HepG2 (cell line): ENCODE data around the gene DDTL. TPM values are rescaled to one million over a fixed set of nuclear protein-coding genes. Genes with fewer than 3 reads are reported as not detected.
A peak's percentile ranks its signal among the peaks of the same experiment; 100 is the strongest.

Source experiments
- BORCS8-MEF2B ChIP-seq: sonication (generic); formaldehyde crosslinking; IDR thresholded peaks from 2 replicates; pipeline ENCODE4 v1.8.0; 2022; ENCODE audit warnings: mild to moderate bottlenecking, missing genetic modification reagents
- GTF3A ChIP-seq: sonication (generic); formaldehyde crosslinking; conservative IDR thresholded peaks from 2 replicates; pipeline ENCODE4 v1.4.0; 2020; ENCODE audit warnings: mild to moderate bottlenecking, missing genetic modification reagents
- HOXA9 ChIP-seq: sonication (generic); formaldehyde crosslinking; IDR thresholded peaks from 2 replicates; pipeline ENCODE4 v1.8.1; 2022; ENCODE audit warnings: missing genetic modification reagents, mild to moderate bottlenecking, moderate library complexity, borderline replicate concordance
- JARID2 ChIP-seq: sonication (generic); formaldehyde crosslinking; IDR thresholded peaks from 2 replicates; pipeline ENCODE4 v1.8.1; 2023; ENCODE audit warnings: missing genetic modification reagents, inconsistent platforms; ENCODE audit not compliant: insufficient replicate concordance
- KDM5B ChIP-seq: sonication (generic); formaldehyde crosslinking; IDR thresholded peaks from 2 replicates; pipeline ENCODE4 v1.4.0; 2020; ENCODE audit warnings: missing genetic modification reagents, mild to moderate bottlenecking, borderline replicate concordance
- NCOA1 ChIP-seq: sonication (generic); formaldehyde crosslinking; IDR thresholded peaks from 2 replicates; pipeline ENCODE4 v1.9.0; 2021; ENCODE audit warnings: missing genetic modification reagents
- SATB2 ChIP-seq: sonication (generic); formaldehyde crosslinking; IDR thresholded peaks from 2 replicates; pipeline ENCODE4 v1.5.0; 2020; ENCODE audit warnings: missing genetic modification reagents
- SNAPC2 ChIP-seq: sonication (generic); formaldehyde crosslinking; IDR thresholded peaks from 2 replicates; pipeline ENCODE4 v1.8.1; 2022; ENCODE audit warnings: mild to moderate bottlenecking, missing genetic modification reagents
- SYNCRIP ChIP-seq: fragments of 200-400 bp; formaldehyde crosslinking; IDR thresholded peaks from 2 replicates; pipeline ENCODE4 v1.6.1; 2018; ENCODE audit warnings: mild to moderate bottlenecking, low read depth, low read length; ENCODE audit not compliant: insufficient read depth
- TBL1XR1 ChIP-seq: fragments of 150-350 bp; IDR thresholded peaks from 2 replicates; pipeline ENCODE4 v1.6.1; 2014; ENCODE audit warnings: borderline replicate concordance, low read length; ENCODE audit not compliant: partially characterized antibody
- ZEB1 ChIP-seq: IDR thresholded peaks from 2 replicates; pipeline ENCODE4 v1.6.1; 2012; ENCODE audit warnings: mild to moderate bottlenecking, low read depth, inconsistent platforms; ENCODE audit not compliant: insufficient replicate concordance
- ZFP36L1 ChIP-seq: sonication (generic); formaldehyde crosslinking; IDR thresholded peaks from 2 replicates; pipeline ENCODE4 v1.8.0; 2022; ENCODE audit warnings: mild to moderate bottlenecking, missing genetic modification reagents, moderate library complexity
- ZNF180 ChIP-seq: sonication (generic); formaldehyde crosslinking; IDR thresholded peaks from 2 replicates; pipeline ENCODE4 v1.4.0; 2020; ENCODE audit warnings: low read depth, missing genetic modification reagents, borderline replicate concordance
- ZNF335 ChIP-seq: sonication (generic); formaldehyde crosslinking; IDR thresholded peaks from 2 replicates; pipeline ENCODE4 v1.4.0; 2020; ENCODE audit warnings: missing genetic modification reagents
- ZNF773 ChIP-seq: sonication (generic); formaldehyde crosslinking; IDR thresholded peaks from 2 replicates; pipeline ENCODE4 v1.4.0; 2020; ENCODE audit warnings: missing genetic modification reagents, borderline replicate concordance
- polyA plus RNA-seq, 8 experiments: library from polyadenylated mRNA; depleted of rRNA in 3 of 8; stranded (reverse) in 7 of 8; unstranded in 1 of 8; fragments of >200 nt; fragmentation: Illumina TruSeq in 4 of 8; extraction: Trizol in 4 of 8; gene quantifications; 2 replicates each; pipeline versions ENCODE4 v1.2.1 to v1.2.3, GENCODE V29; 2011 to 2016; ENCODE audit warnings: low read depth in 4 of 8, missing spikeins in 1 of 8, mixed read lengths in 1 of 8; ENCODE audit not compliant: insufficient read depth in 1 of 8
- total RNA-seq, 5 experiments: library from RNA; depleted of rRNA; stranded (reverse); fragments of >200 nt; fragmentation: Illumina TruSeq; extraction: Trizol; gene quantifications; 2 replicates each; pipeline ENCODE4 v1.2.3, GENCODE V29; 2016; ENCODE audit warnings: low read depth in 1 of 5
- TF ChIP-seq, protein P1 (sequence below): sonication (generic); formaldehyde crosslinking; IDR thresholded peaks from 2 replicates; pipeline ENCODE4 v1.4.0; 2020; ENCODE audit warnings: mild to moderate bottlenecking, missing genetic modification reagents
- TF ChIP-seq, protein P2 (sequence below): IDR thresholded peaks from 2 replicates; pipeline ENCODE4 v1.6.1; 2018; ENCODE audit warnings: missing genetic modification reagents, mild to moderate bottlenecking, missing compliant biosample characterization
- TF ChIP-seq, protein P3 (sequence below): sonication (generic); formaldehyde crosslinking; IDR thresholded peaks from 2 replicates; pipeline ENCODE4 v1.4.0; 2020; ENCODE audit warnings: mild to moderate bottlenecking, missing genetic modification reagents
- TF ChIP-seq, protein P4 (sequence below), 2 experiments: IDR thresholded peaks; 2 replicates each; pipeline ENCODE4 v1.6.1; 2011 to 2012; ENCODE audit warnings: low read length in 2 of 2, borderline replicate concordance in 1 of 2, low read depth in 1 of 2, mild to moderate bottlenecking in 1 of 2, moderate library complexity in 1 of 2
- TF ChIP-seq, protein P5 (sequence below): sonication (generic); formaldehyde crosslinking; conservative IDR thresholded peaks from 2 replicates; pipeline ENCODE4 v1.8.0; 2022; ENCODE audit warnings: missing genetic modification reagents

DDTL gene
- total and polyA plus RNA-seq, 2 of the 13 experiments (the other 11 are each of a cell fraction or from before 2014, with no cell fraction given) = 0.31 TPM; not detected in 1

DNA sequence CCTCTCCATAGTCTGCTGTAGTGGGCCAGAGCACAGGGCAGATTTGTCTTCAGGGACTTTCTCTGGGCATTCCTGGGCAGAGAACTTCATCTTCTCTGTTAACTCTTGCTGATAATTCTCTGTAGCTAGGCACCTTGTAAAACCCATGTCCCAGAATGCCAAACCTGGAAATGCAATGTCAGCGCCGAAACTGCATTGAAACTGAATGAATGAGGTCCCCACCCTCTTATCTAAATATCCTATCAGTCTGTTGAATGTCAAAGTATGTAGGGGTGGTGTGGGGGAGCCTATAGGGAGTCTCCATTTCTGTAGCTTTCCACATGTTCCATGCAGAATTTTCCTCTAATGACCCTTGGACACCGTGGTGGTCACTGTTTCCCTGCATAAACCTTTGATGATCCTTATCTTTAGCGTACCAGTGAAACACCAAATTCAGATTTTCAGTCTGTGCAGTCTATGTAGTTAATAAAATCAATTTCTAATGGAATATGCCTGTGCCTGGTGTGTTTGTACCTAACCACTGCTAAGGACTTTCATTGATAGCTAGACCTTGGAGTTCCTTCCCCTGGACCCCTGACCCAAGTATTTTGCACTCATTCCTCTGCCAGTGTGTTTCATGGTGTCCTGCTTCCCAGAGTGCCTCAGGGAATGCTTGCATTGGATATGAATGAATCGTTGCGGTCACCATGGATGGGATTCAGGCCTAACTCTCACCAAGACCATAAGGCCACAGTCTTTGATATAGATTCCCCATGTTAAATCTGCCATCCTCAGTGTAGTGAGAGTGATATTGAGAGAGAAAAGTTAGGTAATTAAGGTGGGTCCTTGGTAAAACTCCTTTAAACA lies 41.9 kb downstream of the DDTL start (continued):
- TF ChIP-seq SATB2 (CRISPR knock-in tag) (no peak), ZEB1 (peak; percentile 20), SNAPC2 (CRISPR knock-in tag) (no peak), GTF3A (CRISPR knock-in tag) (no peak), ZNF180 (CRISPR knock-in tag) (no peak), ZFP36L1 (CRISPR knock-in tag) (no peak), HOXA9 (CRISPR knock-in tag) (no peak), ZNF335 (0 out of 2 replicates have a peak, but pooled peaks have one; percentile 56), ZNF773 (no peak), TBL1XR1 (no peak), NCOA1 (CRISPR knock-in tag) (no peak), SYNCRIP (no peak), KDM5B (CRISPR knock-in tag) (no peak), JARID2 (no peak), BORCS8-MEF2B (peak; percentile 5; the same call in 1 of the 2 replicates)
- TF ChIP-seq, protein P1, sequence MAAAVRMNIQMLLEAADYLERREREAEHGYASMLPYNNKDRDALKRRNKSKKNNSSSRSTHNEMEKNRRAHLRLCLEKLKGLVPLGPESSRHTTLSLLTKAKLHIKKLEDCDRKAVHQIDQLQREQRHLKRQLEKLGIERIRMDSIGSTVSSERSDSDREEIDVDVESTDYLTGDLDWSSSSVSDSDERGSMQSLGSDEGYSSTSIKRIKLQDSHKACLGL (CRISPR knock-in tag) = no peak
- TF ChIP-seq, protein P2, sequence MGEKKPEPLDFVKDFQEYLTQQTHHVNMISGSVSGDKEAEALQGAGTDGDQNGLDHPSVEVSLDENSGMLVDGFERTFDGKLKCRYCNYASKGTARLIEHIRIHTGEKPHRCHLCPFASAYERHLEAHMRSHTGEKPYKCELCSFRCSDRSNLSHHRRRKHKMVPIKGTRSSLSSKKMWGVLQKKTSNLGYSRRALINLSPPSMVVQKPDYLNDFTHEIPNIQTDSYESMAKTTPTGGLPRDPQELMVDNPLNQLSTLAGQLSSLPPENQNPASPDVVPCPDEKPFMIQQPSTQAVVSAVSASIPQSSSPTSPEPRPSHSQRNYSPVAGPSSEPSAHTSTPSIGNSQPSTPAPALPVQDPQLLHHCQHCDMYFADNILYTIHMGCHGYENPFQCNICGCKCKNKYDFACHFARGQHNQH (CRISPR knock-in tag) = no peak; the same call in 1 of the 2 replicates
- TF ChIP-seq, protein P3, sequence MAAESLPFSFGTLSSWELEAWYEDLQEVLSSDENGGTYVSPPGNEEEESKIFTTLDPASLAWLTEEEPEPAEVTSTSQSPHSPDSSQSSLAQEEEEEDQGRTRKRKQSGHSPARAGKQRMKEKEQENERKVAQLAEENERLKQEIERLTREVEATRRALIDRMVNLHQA (CRISPR knock-in tag) = no peak
- TF ChIP-seq, protein P4, sequence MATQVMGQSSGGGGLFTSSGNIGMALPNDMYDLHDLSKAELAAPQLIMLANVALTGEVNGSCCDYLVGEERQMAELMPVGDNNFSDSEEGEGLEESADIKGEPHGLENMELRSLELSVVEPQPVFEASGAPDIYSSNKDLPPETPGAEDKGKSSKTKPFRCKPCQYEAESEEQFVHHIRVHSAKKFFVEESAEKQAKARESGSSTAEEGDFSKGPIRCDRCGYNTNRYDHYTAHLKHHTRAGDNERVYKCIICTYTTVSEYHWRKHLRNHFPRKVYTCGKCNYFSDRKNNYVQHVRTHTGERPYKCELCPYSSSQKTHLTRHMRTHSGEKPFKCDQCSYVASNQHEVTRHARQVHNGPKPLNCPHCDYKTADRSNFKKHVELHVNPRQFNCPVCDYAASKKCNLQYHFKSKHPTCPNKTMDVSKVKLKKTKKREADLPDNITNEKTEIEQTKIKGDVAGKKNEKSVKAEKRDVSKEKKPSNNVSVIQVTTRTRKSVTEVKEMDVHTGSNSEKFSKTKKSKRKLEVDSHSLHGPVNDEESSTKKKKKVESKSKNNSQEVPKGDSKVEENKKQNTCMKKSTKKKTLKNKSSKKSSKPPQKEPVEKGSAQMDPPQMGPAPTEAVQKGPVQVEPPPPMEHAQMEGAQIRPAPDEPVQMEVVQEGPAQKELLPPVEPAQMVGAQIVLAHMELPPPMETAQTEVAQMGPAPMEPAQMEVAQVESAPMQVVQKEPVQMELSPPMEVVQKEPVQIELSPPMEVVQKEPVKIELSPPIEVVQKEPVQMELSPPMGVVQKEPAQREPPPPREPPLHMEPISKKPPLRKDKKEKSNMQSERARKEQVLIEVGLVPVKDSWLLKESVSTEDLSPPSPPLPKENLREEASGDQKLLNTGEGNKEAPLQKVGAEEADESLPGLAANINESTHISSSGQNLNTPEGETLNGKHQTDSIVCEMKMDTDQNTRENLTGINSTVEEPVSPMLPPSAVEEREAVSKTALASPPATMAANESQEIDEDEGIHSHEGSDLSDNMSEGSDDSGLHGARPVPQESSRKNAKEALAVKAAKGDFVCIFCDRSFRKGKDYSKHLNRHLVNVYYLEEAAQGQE (IDR thresholded peaks at IDR 0.05; ENCODE audit: borderline replicate concordance in 1 of 2, low read depth in 1 of 2, low read length in 2 of 2) = no peak
- TF ChIP-seq, protein P5, sequence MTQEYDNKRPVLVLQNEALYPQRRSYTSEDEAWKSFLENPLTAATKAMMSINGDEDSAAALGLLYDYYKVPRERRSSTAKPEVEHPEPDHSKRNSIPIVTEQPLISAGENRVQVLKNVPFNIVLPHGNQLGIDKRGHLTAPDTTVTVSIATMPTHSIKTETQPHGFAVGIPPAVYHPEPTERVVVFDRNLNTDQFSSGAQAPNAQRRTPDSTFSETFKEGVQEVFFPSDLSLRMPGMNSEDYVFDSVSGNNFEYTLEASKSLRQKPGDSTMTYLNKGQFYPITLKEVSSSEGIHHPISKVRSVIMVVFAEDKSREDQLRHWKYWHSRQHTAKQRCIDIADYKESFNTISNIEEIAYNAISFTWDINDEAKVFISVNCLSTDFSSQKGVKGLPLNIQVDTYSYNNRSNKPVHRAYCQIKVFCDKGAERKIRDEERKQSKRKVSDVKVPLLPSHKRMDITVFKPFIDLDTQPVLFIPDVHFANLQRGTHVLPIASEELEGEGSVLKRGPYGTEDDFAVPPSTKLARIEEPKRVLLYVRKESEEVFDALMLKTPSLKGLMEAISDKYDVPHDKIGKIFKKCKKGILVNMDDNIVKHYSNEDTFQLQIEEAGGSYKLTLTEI (CRISPR knock-in tag) = no peak
